HG02840 (cell line): ENCODE measurements around the gene IVD.

ENCODE experiments used
- ATAC-seq: cut with Tn5 transposase; IDR thresholded peaks from one replicate; pipeline ENCODE4 v1.9.1; 2021; ENCODE audit warnings: mild to moderate bottlenecking, moderate library complexity, moderate number of reproducible peaks; ENCODE audit not compliant: unreplicated experiment, low FRiP score

The IVD gene

DNA sequence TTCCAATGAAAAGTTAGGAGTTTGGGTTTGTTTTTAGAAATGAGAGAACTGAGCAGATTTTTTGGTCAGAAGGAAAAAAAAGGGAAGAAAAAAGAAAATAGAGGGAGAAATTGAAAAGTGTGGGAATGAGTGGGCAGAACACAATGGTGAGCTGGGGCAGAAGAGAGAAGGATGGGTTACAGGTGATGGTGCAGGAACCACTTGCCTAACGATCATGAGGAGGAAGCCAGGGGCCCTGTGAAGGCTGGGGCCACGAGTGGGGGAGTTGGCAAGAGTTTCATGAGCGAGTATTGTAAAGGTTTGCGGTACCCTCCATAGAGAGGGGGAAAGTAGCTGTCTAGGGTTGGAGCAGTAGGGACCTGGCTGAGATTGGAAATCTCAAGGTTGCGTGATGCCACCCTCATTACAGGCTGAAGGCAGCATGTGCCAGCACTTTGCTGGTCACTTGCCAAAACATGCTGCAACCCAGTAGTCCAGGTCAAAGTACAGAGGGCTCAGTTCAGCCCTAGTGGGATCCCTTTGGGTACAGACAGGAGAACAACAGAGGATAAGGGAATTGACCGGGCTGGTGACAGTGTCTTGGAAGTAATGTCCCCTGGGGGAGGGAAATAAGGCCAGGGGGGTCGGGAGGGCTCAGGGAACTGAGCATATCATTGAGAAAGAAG lies 6.6 kb downstream of the IVD start:
- ATAC-seq, result no peak

DNA sequence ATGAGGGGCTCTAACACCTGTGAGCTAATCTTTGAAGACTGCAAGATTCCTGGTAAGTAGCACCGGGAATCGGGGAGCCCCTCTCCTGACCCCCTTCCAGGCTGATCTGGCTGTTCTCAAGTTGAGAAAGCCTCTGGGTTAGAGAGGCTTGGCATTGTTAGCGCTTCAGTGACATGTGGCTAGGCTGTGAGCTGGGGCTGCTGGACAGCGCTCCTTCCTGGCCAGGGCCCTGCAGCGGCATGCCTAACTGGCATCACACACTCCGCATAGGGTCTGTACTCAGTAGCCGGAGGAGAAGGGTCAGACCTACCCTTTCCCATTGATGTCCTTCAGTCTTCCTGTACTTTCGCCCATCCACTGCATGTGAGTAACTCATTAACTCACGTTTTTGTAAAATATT lies 7.4 kb downstream of the IVD start:
- ATAC-seq, result no peak

DNA sequence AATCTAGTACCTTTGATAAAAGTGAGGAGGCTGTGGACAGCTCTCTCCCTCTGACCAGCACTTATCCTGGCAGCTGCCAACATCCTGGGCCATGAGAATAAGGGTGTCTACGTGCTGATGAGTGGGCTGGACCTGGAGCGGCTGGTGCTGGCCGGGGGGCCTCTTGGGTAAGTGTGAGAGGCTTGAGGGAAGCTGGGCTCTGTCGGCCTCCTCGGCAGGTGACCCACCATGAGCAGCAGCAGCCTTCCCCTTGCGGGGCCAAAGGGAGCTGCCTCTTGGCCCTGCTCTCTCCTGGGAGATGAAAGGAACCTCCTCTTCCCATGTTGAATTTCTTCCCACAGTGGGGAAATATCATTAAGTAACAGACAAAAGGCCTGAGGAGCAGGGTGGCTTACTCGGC lies 9.2 kb downstream of the IVD start:
- no peak for ATAC-seq

DNA sequence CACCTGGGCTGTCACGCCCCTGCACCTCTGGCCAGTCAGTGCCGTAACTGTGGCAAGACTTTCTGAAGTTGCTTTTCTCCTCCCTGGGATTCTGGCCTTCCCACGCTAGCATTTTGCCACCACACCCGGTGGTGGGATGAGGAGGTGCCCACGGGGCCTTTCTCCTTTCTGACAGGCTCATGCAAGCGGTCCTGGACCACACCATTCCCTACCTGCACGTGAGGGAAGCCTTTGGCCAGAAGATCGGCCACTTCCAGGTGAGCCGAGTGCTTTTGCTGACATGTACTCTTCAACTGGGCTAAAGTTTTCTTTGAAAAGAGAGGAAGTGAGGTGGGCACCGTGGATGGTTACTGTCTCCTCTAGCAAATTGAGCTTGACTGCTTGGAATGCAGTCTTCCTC lies 9.6 kb downstream of the IVD start:
- ATAC-seq, result no peak

DNA sequence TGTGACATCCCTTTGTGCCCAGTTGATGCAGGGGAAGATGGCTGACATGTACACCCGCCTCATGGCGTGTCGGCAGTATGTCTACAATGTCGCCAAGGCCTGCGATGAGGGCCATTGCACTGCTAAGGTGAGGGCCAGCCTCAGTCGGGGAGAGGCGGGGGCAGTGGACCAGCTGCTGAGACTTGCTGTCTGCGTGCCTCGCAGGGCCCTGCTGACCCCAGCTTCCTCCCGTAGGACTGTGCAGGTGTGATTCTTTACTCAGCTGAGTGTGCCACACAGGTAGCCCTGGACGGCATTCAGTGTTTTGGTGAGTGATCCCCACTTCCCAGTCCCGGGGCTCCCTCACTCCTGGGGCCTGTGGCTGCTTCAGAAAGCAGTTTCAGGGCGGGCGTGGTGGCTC lies 10.5 kb downstream of the IVD start:
- no peak for ATAC-seq

DNA sequence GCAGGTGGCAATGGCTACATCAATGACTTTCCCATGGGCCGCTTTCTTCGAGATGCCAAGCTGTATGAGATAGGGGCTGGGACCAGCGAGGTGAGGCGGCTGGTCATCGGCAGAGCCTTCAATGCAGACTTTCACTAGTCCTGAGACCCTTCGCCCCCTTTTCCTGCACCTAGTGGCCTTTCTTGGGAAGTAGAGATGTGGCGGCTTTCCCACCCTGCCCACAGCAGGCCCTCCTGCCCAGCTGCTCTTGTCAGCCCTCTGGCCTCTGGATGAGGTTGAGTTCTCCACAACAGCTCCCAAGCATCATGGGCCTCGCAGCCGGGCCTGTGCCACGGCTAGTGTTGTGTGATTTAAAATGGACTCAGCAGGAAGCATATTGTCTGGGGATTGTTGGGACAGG lies 12.5 kb downstream of the IVD start:
- ATAC-seq, result no peak

DNA sequence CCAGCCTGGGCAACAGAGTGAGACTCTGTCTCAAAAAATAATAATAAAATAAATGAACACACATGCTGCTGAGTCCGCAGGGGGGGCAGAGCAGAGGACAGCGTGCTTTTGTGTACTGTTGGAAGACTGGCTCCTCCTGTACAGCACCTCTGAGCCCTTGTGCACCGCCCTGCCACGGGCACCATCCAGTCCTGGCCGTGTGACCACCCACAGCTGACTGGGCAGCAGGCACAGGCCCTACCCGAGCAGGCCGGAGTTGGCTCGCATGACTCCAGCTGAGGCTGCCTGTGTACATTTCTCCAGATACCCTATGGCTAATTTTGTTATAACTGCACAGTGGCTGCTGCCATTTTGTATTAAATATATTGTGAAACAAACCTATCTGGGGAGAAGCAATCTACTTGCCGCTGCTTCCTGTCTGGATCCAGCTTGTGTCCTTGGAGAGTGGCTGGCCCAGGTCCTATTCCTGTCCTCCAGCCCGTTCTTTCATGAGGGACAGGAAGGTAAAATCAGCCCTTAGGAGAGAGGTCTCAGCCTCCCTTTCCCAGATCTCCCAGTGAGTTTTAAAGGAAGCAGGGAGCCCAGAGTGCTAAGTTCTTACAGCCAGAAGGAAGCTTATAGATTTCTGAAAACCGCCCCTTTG lies 14.6 kb downstream of the IVD start:
- ATAC-seq, result no peak

DNA sequence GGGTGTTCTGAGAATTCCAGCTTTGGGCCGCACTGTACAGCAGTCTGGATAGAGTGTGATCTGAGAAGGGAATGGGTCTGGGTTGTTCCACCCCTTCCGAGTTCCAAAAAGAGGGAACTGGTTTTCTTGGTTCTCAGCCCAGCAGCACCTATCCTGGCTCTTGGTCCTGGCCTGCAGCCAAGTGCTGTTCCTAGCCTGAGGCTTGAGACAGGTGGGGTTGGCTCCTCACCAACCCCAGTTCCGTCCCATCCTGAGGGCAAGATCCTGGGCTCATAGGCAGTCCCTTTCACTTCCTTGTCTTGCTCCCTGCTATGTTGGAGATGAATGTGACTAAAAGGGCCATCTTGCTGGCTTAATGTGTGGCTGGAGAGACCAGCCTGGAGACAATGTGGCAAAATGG lies 15.2 kb downstream of the IVD start:
- no peak for ATAC-seq

DNA sequence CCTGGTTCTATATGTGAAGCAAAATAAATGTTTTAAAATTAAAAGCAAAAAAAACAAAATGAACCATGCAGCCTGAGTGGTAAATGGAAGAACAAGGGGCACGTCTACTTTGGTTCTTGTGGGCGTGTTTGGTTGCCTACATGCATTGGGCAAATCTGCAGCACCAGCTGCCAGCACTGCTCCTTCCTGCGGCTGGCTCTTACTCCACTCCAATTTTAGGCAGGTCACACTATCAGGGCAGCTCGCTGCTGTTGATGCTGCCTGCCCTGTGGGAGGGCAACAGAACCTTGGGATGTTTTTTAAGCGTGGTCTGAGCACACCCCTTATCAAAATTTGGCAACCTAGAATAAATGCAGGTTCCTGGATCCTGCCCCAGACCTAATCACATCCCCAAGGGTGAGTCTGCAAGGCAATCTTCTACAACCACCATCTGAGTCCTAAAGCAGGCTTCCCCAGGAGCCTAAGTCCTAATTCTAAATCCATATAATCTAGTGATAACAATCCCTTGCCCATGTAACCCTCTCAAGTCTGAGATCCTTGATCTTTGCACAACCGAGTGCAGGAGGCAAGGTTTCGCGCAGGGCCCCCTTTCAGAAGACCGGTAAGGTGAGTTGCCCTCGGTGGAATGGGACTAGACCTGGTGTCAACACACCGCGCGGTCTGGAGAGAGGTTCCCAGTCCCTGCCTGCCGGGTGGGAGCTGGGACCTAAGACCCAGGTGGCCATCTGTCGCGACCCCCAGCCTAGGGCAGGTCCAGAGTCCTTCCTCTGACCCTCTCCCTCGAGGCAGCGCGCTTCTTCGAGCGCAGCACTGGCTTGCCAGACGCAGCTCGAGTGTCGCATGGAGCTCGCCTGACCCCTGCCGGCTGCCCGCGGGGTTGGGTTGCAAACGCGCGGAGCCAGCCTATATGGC lies 15.9 kb downstream of the IVD start:
- ATAC-seq, result no peak

DNA sequence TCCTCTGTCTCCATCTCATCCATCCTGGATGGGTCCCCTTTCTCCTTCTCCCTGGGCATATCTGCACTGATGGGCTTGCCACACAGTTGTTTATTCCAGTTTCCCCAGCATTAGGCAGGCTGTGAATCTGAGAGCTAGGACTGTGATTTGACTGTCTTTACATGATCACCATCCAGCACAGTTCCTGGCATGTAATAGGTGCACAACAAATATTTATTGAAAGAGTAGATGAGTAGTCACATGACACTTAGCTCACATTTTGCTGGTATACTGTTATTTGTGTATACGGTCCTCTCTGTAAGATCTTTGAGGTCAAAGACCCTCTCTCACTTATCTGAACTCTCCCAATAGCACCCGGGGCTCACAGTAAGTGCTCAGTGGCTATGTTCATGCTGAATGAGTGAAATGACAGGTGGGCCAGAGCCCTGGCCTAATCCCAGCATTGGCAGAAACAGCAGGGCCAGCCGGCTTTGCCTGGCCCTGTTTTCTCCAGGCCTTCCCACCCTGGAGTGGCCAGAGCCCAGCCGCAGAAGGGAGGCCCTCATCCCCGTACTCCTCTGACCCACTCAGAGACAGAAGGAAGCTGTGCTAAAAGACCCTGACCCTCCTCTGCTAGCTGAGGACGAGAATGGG lies 19.0 kb downstream of the IVD start:
- ATAC-seq, result no peak

DNA sequence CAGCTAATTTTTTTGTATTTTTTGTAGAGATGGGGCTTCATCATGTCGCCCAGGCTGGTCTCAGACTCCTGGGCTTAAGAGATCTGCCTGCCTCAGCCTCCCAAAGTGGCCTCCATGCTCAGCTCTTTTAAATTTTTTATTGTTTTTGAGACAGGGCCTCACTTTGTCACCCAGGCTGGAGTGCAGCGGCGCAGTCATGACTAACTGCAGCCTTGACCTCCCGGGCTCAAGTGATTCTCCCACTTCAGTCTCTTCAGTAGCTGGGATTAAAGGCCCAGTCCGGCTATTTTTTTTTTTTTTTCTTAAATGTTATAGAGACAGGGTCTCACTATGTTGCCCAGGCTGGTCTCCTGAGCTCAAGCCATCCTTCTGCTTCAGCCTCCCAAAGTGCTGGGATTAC lies 20.1 kb downstream of the IVD start:
- no peak for ATAC-seq

DNA sequence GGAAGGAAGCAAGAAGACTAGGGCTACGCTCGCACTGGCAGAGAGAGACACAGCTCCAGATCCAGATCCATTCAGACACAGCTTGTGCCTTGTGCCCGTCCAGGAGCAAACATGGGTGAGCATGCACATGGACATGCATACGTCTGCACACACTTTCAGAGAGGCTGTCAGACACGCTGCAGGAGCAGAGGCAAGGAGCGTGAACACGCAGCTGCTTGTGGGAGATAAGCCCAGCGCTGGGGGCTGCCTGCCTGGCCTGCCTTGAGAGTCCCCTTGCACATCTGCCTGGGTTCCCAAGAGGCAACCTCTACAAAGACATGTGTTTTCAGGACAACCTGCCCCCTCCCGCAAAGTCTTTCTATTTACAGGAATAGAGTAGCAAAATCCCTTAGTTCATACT lies 21.6 kb downstream of the IVD start:
- no peak for ATAC-seq

DNA sequence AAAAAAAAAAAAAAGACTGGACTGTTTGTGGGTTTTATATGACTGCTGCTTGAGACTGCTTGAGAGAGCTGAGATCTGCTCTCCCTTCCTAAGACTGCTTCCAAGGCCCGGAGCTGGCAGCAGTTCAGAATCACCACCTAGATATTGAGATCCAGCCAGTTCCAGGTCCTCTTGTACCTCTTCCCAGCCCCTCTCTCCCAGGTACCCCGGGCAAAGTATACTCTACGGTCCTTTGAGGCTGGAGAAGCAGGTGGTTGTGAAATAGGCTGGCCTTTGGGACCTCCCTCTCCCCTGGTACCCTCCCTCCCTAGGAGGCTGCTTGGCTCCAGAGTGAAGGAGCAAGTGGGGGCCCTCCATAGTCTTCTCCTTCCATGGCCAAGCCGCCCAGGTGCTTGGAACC lies 22.6 kb downstream of the IVD start:
- no peak for ATAC-seq

DNA sequence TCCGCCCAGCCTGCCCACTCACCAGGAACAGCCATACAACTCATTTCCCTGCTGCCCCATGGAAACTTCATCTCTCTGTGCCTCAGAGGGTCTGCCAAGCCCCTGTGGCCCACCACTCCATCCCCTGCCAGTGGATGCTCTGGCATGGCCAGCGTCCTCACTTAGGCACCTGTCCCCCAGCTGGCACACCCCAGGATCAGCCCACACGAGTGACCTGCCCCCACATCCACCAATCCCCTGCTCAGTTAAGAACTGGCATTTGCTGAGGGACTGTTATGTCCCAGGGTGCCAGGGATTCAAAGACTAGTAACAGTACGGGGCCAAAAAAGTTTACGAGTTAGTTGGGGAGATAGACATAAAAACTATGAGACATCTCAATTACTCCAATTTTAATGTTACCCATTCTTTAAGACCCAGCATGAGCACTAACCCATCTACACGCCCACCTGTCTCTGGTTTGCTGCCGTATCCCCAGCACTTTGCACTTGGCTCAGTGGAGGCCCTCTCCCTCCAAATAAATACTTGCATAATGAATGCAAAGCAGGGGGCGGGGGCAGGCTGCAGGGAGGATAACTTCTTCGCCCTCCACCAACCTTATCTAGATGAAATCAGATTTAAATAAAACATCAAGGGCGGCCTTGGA lies 23.6 kb downstream of the IVD start:
- no peak for ATAC-seq

DNA sequence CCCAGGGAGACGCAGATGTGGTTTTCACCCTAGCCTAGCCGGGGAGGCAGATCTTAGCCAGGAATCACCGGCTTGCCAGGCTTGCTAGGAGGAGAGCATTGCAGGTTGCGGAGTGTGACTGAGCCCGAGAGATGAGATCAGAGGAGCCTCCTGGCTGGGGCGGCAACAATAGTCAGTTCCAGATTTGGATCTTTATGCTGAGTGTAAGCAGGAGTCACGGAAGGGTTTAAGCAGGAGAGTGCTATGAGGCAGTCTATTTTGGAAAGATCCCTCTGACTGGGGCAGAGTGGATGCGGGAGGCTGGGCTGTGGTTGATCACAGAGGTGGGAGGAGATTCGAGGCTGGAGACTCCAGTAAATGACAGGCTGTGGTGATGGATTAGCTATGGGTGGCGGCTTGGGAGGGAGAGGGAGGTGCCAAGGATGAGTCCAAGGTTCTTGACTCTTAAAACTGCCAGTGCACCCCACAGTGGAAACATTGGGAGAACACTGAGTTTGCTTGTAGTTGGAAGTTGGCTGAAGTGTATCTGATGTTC lies 24.7 kb downstream of the IVD start:
- ATAC-seq, result no peak

DNA sequence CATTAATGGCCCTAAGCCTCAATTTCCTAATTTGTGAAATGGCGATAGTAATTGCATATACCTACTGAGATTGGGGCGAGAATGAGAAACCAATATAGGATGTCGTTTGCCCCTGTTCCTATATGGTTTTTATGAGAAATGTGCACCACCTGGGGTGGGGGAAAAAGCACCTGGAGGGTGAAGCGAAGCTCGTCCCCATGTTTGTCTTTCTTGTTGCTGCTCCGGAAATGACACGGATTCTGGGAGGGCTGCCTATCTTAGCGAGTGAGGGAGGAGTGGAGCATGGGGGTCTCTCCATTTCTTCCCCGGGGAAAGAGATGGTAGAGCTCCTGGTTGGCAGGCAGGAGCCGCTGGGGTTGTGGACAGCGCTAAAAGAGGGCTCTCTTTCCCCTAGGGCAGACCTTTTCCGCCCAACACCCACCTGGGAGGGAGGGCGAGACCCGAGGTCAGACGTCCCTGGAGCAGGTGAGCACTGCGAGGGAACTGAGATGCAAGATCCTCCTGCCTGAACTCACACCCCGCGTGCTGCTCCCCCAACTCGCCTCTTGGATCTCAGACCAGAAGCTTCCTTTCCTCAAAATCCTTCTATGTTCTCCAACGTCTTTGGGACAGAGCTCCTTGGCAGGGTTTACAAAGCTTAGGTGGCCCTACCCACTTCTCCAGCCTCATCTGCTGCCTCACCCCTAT lies 29.6 kb downstream of the IVD start:
- ATAC-seq, result no peak

DNA sequence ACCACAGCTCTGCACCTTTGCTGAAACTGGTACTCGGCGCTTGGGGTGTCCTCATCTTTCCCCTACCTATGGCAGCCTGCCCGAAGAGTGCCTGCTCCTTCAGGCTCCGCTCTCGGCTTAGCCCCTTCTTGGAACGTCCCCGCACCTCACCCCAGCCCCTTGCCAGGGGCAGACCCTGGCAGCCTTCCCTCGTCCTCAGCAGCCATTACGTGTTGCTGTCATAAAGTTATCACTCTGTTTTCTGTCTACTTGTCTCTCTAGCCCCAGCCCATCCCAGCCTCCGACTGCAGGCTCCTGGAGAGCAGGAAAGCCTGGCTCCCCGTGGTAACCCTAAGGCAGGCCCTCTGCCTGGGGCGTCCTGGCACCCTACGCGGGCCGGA lies 30.1 kb downstream of the IVD start:
- no peak for ATAC-seq

DNA sequence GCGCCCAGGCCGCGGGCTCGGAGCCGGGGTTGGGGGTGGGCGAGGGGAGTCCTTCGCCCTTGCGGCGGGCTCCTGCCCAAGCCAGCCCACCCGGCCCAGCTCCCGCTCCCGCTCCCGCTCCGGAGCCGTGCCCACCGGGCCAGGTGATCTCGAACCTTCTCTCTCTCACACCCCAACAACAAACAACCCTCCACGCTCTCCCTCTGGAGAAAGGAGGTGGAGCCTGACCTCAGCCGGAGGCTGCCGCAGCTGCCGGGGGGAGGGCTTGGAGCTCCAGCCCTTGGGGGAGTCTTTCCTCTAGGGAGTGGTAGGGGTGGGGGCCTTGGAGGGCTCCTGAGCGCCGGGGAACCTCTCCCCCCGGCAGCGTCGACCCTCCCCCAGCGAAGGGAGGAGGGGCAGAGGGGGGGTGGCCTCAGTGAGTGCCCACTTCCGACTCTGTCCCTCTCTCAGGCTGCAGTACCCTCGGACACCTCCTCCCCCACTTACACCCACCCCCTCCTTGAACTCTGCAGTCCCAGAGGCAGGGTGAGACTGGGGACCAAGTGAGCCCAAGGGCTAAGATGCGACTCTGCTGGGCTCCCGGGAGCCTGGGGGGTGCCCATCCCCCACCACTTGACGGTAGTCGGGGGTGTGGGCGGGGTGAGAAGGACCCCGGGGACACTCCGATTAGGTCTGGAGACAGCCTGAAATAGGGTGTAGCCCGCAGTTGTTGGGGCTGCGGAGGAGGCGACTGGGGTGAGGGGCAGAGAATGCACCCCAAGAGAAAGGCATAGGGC lies 30.7 kb downstream of the IVD start:
- ATAC-seq, result no peak
